ENCODE measurements around the gene CRABP1. TPM values are rescaled to one million over a fixed set of nuclear protein-coding genes. Genes with fewer than 3 reads are reported as not detected.

CRABP1 gene
- total RNA-seq, 6 experiments from 2014 or later: not detected

DNA sequence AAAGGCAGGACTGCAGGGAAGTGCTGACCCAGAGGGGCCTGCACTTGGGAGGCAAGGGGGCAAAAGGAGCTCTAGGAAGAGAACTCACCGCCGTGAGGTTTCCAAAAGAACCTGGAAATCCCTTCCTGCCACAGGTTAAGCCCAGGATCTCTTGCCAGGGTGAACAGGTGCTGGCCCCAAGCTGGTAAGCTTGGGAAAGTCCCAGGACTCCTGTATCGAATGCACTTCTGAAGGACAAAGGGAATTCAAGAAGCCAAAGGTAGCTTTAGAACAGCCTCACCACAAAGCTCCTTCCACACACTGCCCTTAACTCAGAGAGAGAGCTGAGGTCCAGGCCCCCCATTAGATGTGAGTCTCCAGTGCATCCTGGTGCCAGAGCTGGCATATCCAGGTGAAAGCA lies 28.9 kb upstream of the CRABP1 start:
- WGBS (ENCODE audit: insufficient coverage, low coverage, low lambda C conversion rate, missing lambda C conversion rate): 52% methylated on average over 3 of the region's 3 CpGs
- Histone ChIP-seq H3K27ac (no peak overlapping the region), H3K9me3 (no peaks in the 10 kb centered on the region), H3K27me3 (no peaks in the 10 kb centered on the region), H3K4me1 (no peaks in the 10 kb centered on the region), H3K36me3 (no peaks in the 10 kb centered on the region), H3K4me3 (no peak overlapping the region)
- TF ChIP-seq POLR2A (IDR thresholded peaks at IDR 0.05): no peak
- TF ChIP-seq, protein P1, sequence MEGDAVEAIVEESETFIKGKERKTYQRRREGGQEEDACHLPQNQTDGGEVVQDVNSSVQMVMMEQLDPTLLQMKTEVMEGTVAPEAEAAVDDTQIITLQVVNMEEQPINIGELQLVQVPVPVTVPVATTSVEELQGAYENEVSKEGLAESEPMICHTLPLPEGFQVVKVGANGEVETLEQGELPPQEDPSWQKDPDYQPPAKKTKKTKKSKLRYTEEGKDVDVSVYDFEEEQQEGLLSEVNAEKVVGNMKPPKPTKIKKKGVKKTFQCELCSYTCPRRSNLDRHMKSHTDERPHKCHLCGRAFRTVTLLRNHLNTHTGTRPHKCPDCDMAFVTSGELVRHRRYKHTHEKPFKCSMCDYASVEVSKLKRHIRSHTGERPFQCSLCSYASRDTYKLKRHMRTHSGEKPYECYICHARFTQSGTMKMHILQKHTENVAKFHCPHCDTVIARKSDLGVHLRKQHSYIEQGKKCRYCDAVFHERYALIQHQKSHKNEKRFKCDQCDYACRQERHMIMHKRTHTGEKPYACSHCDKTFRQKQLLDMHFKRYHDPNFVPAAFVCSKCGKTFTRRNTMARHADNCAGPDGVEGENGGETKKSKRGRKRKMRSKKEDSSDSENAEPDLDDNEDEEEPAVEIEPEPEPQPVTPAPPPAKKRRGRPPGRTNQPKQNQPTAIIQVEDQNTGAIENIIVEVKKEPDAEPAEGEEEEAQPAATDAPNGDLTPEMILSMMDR (IDR thresholded peaks at IDR 0.05): no peak
- intact Hi-C loops (cut with DNase I): loop anchor here in 1 of 2 donors (5.0 kb wide), 1 partner anchor 111 kb away; no protein-coding TSS in a partner anchor
- ATAC-seq (no peak), DNase-seq (no peak)

DNA sequence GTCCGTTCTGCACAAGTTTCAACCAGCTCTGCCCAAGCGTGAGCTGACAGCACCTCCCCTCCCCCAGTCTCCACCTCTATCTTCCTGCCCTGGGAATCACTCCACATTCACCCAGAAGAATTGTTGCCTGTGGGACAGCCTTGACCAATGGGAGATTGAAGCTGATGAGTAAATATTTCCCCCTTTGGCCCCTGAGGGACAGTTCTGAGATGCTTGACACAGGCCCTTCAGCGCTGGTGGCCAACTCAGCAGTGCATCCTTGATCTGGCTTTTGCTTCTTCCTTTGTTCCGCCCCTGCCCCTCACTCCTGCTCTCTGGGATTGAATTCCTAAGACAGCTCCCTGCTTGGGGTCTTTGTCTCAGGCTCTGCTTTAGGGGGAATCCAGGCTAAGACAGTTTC lies 27.6 kb upstream of the CRABP1 start:
- H3K27ac ChIP-seq: no peak overlapping the region
- no peaks in the 10 kb centered on the region for H3K36me3 ChIP-seq
- H3K9me3 ChIP-seq: no peaks in the 10 kb centered on the region
- intact Hi-C loops (cut with DNase I): loop anchor here in 1 of 2 donors (5.0 kb wide), 1 partner anchor 110 kb away; no protein-coding TSS in a partner anchor
- TF ChIP-seq, protein P1 (IDR thresholded peaks at IDR 0.05): no peak
- no peak for TF ChIP-seq POLR2A (IDR thresholded peaks at IDR 0.05)
- no peaks in the 10 kb centered on the region for H3K27me3 ChIP-seq
- ATAC-seq (no peak), DNase-seq (no peak)
- H3K4me3 ChIP-seq: no peak overlapping the region
- H3K4me1 ChIP-seq: no peaks in the 10 kb centered on the region
- 50% methylated on average over 1 of the region's 4 CpGs for WGBS (ENCODE audit: insufficient coverage, low coverage, low lambda C conversion rate, missing lambda C conversion rate)

DNA sequence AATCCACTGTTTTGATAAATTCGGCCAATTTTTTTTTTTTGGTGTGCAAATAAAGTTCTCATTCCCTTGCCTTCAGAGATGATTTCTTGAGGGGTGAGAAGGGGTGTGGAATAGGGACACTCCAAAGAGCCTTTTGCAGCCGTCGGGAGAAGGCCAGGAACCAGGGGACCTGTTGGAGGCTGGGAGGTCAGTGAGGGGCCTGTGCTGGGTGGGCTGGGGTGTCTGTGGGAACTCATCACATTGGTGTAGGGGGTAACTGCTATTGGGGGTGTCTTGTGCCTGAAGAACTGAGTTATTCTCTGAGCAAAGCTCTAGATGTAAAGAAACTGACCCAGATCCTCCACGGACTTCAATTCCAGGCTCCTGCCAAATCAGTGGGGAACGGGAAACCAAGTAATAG lies 27.2 kb upstream of the CRABP1 start:
- H3K9me3 ChIP-seq: no peaks in the 10 kb centered on the region
- ATAC-seq: no peak
- TF ChIP-seq POLR2A (IDR thresholded peaks at IDR 0.05): no peak
- TF ChIP-seq, protein P1 (IDR thresholded peaks at IDR 0.05): no peak
- H3K4me1 ChIP-seq: no peaks in the 10 kb centered on the region
- no peaks in the 10 kb centered on the region for H3K27me3 ChIP-seq
- intact Hi-C loops (cut with DNase I): loop anchor here in 1 of 2 donors (5.0 kb wide), 1 partner anchor 109 kb away; no protein-coding TSS in a partner anchor
- H3K27ac ChIP-seq: no peak overlapping the region
- no peak for DNase-seq
- no peak overlapping the region for H3K4me3 ChIP-seq
- no peaks in the 10 kb centered on the region for H3K36me3 ChIP-seq
- WGBS (ENCODE audit: insufficient coverage, low coverage, low lambda C conversion rate, missing lambda C conversion rate): 58% methylated on average over 4 of the region's 5 CpGs

DNA sequence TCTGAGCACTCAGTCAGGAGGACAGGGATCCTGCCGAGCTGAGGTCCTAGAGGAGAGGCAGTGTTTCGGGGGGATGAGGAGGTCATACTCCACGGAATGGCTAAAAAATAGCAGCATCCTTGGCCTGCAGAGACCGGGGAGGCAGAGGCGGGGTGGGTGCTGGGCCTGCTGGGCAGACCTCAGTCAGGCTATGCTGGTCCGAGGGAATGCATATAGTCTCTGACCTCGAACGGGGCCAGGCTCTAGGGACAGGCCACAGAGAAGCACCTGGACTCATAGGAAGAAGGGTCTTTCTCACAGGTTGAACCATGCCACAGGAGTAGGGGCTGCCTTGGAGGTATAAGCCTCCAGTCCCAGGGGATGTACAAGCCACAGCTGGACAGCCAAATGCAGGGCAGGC lies 26.8 kb upstream of the CRABP1 start:
- no peaks in the 10 kb centered on the region for H3K4me1 ChIP-seq
- intact Hi-C loops (cut with DNase I): loop anchor here in 1 of 2 donors (5.0 kb wide), 1 partner anchor 109 kb away; no protein-coding TSS in a partner anchor
- no peaks in the 10 kb centered on the region for H3K36me3 ChIP-seq
- no peak overlapping the region for H3K4me3 ChIP-seq
- 0% methylated on average over 1 of the region's 8 CpGs for WGBS (ENCODE audit: insufficient coverage, low coverage, low lambda C conversion rate, missing lambda C conversion rate)
- no peak for ATAC-seq
- H3K27ac ChIP-seq: no peak overlapping the region
- no peak for DNase-seq
- H3K9me3 ChIP-seq: no peaks in the 10 kb centered on the region
- TF ChIP-seq POLR2A (IDR thresholded peaks at IDR 0.05): no peak
- TF ChIP-seq, protein P1 (IDR thresholded peaks at IDR 0.05): no peak
- no peaks in the 10 kb centered on the region for H3K27me3 ChIP-seq

All from right lobe of liver (tissue), 6 donors.